HCT116 (cell line): ENCODE data around the gene MTUS2. TPM values are rescaled to one million over a fixed set of nuclear protein-coding genes. Genes with fewer than 3 reads are reported as not detected.

Experiments
- ATAC-seq: fragments of 200-7000 bp; cut with Tn5 transposase; 2 replicates; pipeline ENCODE4 v1.9.1; 2020; ENCODE audit warnings: mild to moderate bottlenecking, moderate library complexity
- BruUV-seq: library from RNA; stranded (reverse); fragments of 400-500 nt; replicated peaks from 2 replicates; lab custom pipeline; 2021; lab: Mats Ljungman, UMichigan
- CTCF ChIA-PET: fragments of 300-600 bp; sonication (Branson Sonifier 250); formaldehyde crosslinking; loops from one replicate; lab custom pipeline; 2021; ENCODE audit warnings: antibody characterized with exemption; lab: Charles Lee
- POLR2A ChIA-PET: fragments of 300-600, 350-600 bp; sonication (Branson Sonifier 250); formaldehyde crosslinking; loops from one replicate; lab custom pipeline; 2021; ENCODE audit warnings: antibody characterized with exemption; lab: Charles Lee
- RAD21 ChIA-PET, 2 experiments: fragments of 300-600 bp; sonication (Branson Sonifier 250); formaldehyde crosslinking; loops; one replicate each; lab custom pipeline; 2023; ENCODE audit warnings: low total read pairs in 2 of 2; ENCODE audit not compliant: uncharacterized antibody in 2 of 2, unreplicated experiment in 2 of 2, low non-redundant PET in 1 of 2; lab: Charles Lee
- DNase-seq: peaks from one replicate; pipeline ENCODE4 v3.0.0-alpha.2; 2010; ENCODE audit warnings: low read depth, low spot score
- H2AFZ ChIP-seq: fragments of 200-600 bp; shearing (Covaris generic), sonication (generic); 2 replicates; pipeline ENCODE4 v1.6.1; 2017; ENCODE audit warnings: low read depth, mixed run types, mixed read lengths, antibody characterized with exemption, low read length; ENCODE audit not compliant: poor library complexity, severe bottlenecking
- H3K27ac ChIP-seq: 2 replicates; pipeline ENCODE4 v1.5.1; 2012; ENCODE audit warnings: low read depth, low read length
- H3K27me3 ChIP-seq: fragments of 200-600 bp; sonication (generic); 2 replicates; pipeline ENCODE4 v1.6.1; 2016; ENCODE audit warnings: mixed run types, low read length, mixed read lengths; ENCODE audit not compliant: insufficient read depth
- H3K36me3 ChIP-seq, 2 experiments: fragments of 200-500 bp in 1 of 2; fragments of 200-600 bp in 1 of 2; sonication (Bioruptor generic) in 1 of 2; sonication (generic) in 1 of 2; 2 replicates each; pipeline versions ENCODE4 v1.5.1 to v1.6.1; 2014 to 2016; ENCODE audit warnings: low read length in 2 of 2, inconsistent platforms in 1 of 2, mixed read lengths in 1 of 2, mixed run types in 1 of 2; ENCODE audit not compliant: insufficient read depth in 2 of 2, control insufficient read depth in 1 of 2
- H3K4me1 ChIP-seq, 2 experiments: fragments of 200-600 bp in 1 of 2; sonication (generic) in 1 of 2; 2 replicates each; pipeline versions ENCODE4 v1.5.1 to v1.6.1; 2012 to 2017; ENCODE audit warnings: low read length in 2 of 2, inconsistent platforms in 1 of 2, mild to moderate bottlenecking in 1 of 2, mixed read lengths in 1 of 2, mixed run types in 1 of 2, moderate library complexity in 1 of 2; ENCODE audit not compliant: insufficient read depth in 2 of 2, control insufficient read depth in 1 of 2
- H3K4me2 ChIP-seq: fragments of 200-600 bp; sonication (generic); 2 replicates; pipeline ENCODE4 v1.6.1; 2017; ENCODE audit warnings: mixed run types, low read length, mixed read lengths
- H3K4me3 ChIP-seq, 2 experiments: fragments of 200-600 bp in 1 of 2; sonication (generic) in 1 of 2; replicated peaks in 1 of 2; 2 replicates each; pipeline ENCODE4 v1.5.1; 2011 to 2016; ENCODE audit warnings: low read length in 2 of 2, control low read depth in 1 of 2, low read depth in 1 of 2, mild to moderate bottlenecking in 1 of 2, mixed read lengths in 1 of 2, mixed run types in 1 of 2
- H3K79me2 ChIP-seq: fragments of 200-600 bp; sonication (generic); 2 replicates; pipeline ENCODE4 v1.6.1; 2017; ENCODE audit warnings: mild to moderate bottlenecking, mixed run types, low read length, moderate library complexity, mixed read lengths; ENCODE audit not compliant: insufficient read depth
- H3K9ac ChIP-seq: fragments of 200-600 bp; sonication (generic); 2 replicates; pipeline ENCODE4 v1.6.1; 2016; ENCODE audit warnings: low read length, mixed read lengths
- H3K9me2 ChIP-seq: fragments of 200-600 bp; sonication (generic), shearing (Covaris generic); 2 replicates; pipeline ENCODE4 v1.6.1; 2017; ENCODE audit warnings: mixed run types, mild to moderate bottlenecking, moderate library complexity; ENCODE audit not compliant: insufficient read depth
- H3K9me3 ChIP-seq, 2 experiments: fragments of 200-500 bp in 1 of 2; fragments of 200-600 bp in 1 of 2; sonication (Bioruptor generic) in 1 of 2; sonication (generic) in 1 of 2; 2 replicates each; pipeline ENCODE4 v1.6.1; 2014 to 2017; ENCODE audit warnings: low read length in 2 of 2, mixed read lengths in 2 of 2, inconsistent platforms in 1 of 2, low read depth in 1 of 2, mild to moderate bottlenecking in 1 of 2, mixed run types in 1 of 2, moderate library complexity in 1 of 2; ENCODE audit not compliant: control insufficient read depth in 1 of 2, insufficient read depth in 1 of 2
- H4K20me1 ChIP-seq: fragments of 200-600 bp; sonication (generic), shearing (Covaris generic); 2 replicates; pipeline ENCODE4 v1.6.1; 2017; ENCODE audit warnings: mixed run types, mild to moderate bottlenecking, moderate library complexity; ENCODE audit not compliant: insufficient read depth
- ELF1 ChIP-seq: IDR thresholded peaks from 2 replicates; pipeline ENCODE4 v1.6.1; 2012; ENCODE audit warnings: low read depth, borderline replicate concordance
- EZH2 ChIP-seq: fragments of 200-600 bp; sonication (generic); IDR thresholded peaks from 2 replicates; pipeline ENCODE4 v1.6.1; 2017; ENCODE audit warnings: antibody characterized with exemption, mixed run types
- FOSL1 ChIP-seq: IDR thresholded peaks from 2 replicates; pipeline ENCODE4 v1.6.1; 2012; ENCODE audit warnings: low read depth
- POLR2A ChIP-seq: IDR thresholded peaks from 2 replicates; pipeline ENCODE4 v1.7.0; 2011; ENCODE audit warnings: borderline replicate concordance; ENCODE audit not compliant: insufficient read depth, insufficient read length; ENCODE audit errors: extremely low read depth
- POLR2AphosphoS5 ChIP-seq: IDR thresholded peaks from 2 replicates; pipeline ENCODE4 v1.6.1; 2011; ENCODE audit warnings: mild to moderate bottlenecking, low read depth, low read length, moderate library complexity
- RAD21 ChIP-seq: IDR thresholded peaks from 2 replicates; pipeline ENCODE4 v1.6.1; 2012; ENCODE audit warnings: low read depth, mild to moderate bottlenecking
- SIN3A ChIP-seq: IDR thresholded peaks from 2 replicates; pipeline ENCODE4 v1.6.1; 2012; ENCODE audit warnings: low read depth
- SP1 ChIP-seq: IDR thresholded peaks from 2 replicates; pipeline ENCODE4 v1.6.1; 2012; ENCODE audit warnings: low read depth
- SRF ChIP-seq: IDR thresholded peaks from 2 replicates; pipeline ENCODE4 v1.6.1; 2012; ENCODE audit warnings: low read depth
- YY1 ChIP-seq: IDR thresholded peaks from 2 replicates; pipeline ENCODE4 v1.6.1; 2011; ENCODE audit warnings: low read length, low read depth, moderate library complexity, mild to moderate bottlenecking; ENCODE audit not compliant: insufficient replicate concordance; ENCODE audit errors: extremely low read depth
- ZBTB33 ChIP-seq: IDR thresholded peaks from 2 replicates; pipeline ENCODE4 v1.6.1; 2011; ENCODE audit warnings: mild to moderate bottlenecking, low read length, moderate library complexity; ENCODE audit not compliant: insufficient replicate concordance; ENCODE audit errors: extremely low read depth
- intact Hi-C: fragments of 100-400 bp; cut with micrococcal nuclease; formaldehyde crosslinking; loops from 2 replicates; pipeline ENCODE4 v1.10.0; 2022
- total RNA-seq: library from RNA; stranded (reverse); gene quantifications from one replicate; pipeline ENCODE4 v1.2.1, GENCODE V29; 2021; ENCODE audit not compliant: unreplicated experiment

MTUS2 gene
- total RNA-seq, 1 experiment from 2014 or later = 0.02 TPM

GRCh38 chr13:29020314-29020713, 200.2 kb downstream of the MTUS2 start:
- no peak overlapping the region for H2AFZ ChIP-seq
- H3K27me3 ChIP-seq = peaks cover 15% of the 10 kb centered on the region; the same call in 1 of the 2 replicates
- TF ChIP-seq SP1 (no peak), SRF (no peak), POLR2AphosphoS5 (no peak), FOSL1 (no peak), EZH2 (no peak), RAD21 (no peak), SIN3A (no peak), POLR2A (no peak), YY1 (no peak), ZBTB33 (no peak), ELF1 (no peak)

More at GRCh38 chr13:29020314-29020713, 200.2 kb downstream of the MTUS2 start:
- Histone ChIP-seq H3K9me3 (no peaks in the 10 kb centered on the region), H3K79me2 (no peaks in the 10 kb centered on the region), H3K4me2 (no peak overlapping the region), H3K27ac (no peak overlapping the region), H3K9ac (no peak overlapping the region), H3K36me3 (no peaks in the 10 kb centered on the region), H3K4me3 (no peak overlapping the region), H4K20me1 (no peaks in the 10 kb centered on the region), H3K4me1 (no peaks in the 10 kb centered on the region), H3K9me2 (no peaks in the 10 kb centered on the region)
- intact Hi-C loops = no loop called here
- DNase-seq = no peak
- RAD21 ChIA-PET = no interaction called here
- no TSS peak for BruUV-seq
- no peak for ATAC-seq
- POLR2A ChIA-PET = no interaction called here
- CTCF ChIA-PET = no interaction called here
